K562 (cell line): ENCODE measurements around the gene PAEP. TPM values are rescaled to one million over a fixed set of nuclear protein-coding genes. Genes with fewer than 3 reads are reported as not detected.

Experiments used
- CBFA2T2 ChIP-seq: fragments of 450-650 bp; conservative IDR thresholded peaks from 2 replicates; pipeline ENCODE4 v1.6.1; 2017; ENCODE audit warnings: mild to moderate bottlenecking
- CREB3 ChIP-seq: fragments of 450-650 bp; conservative IDR thresholded peaks from 2 replicates; pipeline ENCODE4 v1.6.1; 2016; ENCODE audit warnings: missing genetic modification characterization, low read depth, mild to moderate bottlenecking, missing compliant biosample characterization, moderate library complexity
- MBD1 ChIP-seq: fragments of 250-450 bp; sonication (Bioruptor Pico); IDR thresholded peaks from 2 replicates; pipeline ENCODE4 v1.8.0; 2022; ENCODE audit warnings: inconsistent platforms
- MCM3 ChIP-seq: fragments of 450-650 bp; IDR thresholded peaks from 2 replicates; pipeline ENCODE4 v1.6.1; 2016
- MED1 ChIP-seq: sonication (generic); formaldehyde crosslinking; IDR thresholded peaks from 2 replicates; pipeline ENCODE4 v1.8.1; 2023; ENCODE audit warnings: missing genetic modification reagents, borderline replicate concordance
- PHTF2 ChIP-seq: fragments of 250-450 bp; sonication (Bioruptor Pico); IDR thresholded peaks from 2 replicates; pipeline ENCODE4 v1.5.0; 2021; ENCODE audit warnings: mild to moderate bottlenecking
- POLR3A ChIP-seq: IDR thresholded peaks from 2 replicates; pipeline ENCODE4 v1.6.1; 2011; ENCODE audit warnings: borderline replicate concordance, mild to moderate bottlenecking, moderate library complexity; ENCODE audit not compliant: insufficient read length, insufficient read depth; ENCODE audit errors: extremely low read depth
- REST ChIP-seq, 2 experiments: fragments of 450-650 bp; formaldehyde crosslinking in 1 of 2; IDR thresholded peaks; 2 replicates each; pipeline versions ENCODE4 v1.4.0 to v1.6.1; 2014 to 2020; ENCODE audit warnings: mild to moderate bottlenecking in 2 of 2, borderline replicate concordance in 1 of 2, low read depth in 1 of 2
- TFE3 ChIP-seq: fragments of 450-650 bp; formaldehyde crosslinking; IDR thresholded peaks from 2 replicates; pipeline ENCODE4 v1.4.0; 2020; ENCODE audit warnings: mild to moderate bottlenecking, mixed read lengths
- USF1 ChIP-seq: sonication (generic); formaldehyde crosslinking; IDR thresholded peaks from 2 replicates; pipeline ENCODE4 v1.9.0; 2022; ENCODE audit warnings: mild to moderate bottlenecking, missing genetic modification reagents
- USF2 ChIP-seq: sonication (generic); formaldehyde crosslinking; IDR thresholded peaks from 2 replicates; pipeline ENCODE4 v1.5.0; 2020; ENCODE audit warnings: missing genetic modification reagents
- XRCC4 ChIP-seq: IDR thresholded peaks from one replicate; pipeline ENCODE4 v1.6.1; 2011; ENCODE audit not compliant: insufficient read depth, insufficient read length; ENCODE audit errors: extremely low read depth
- ZNF584 ChIP-seq: fragments of 200-800 bp; sonication (Bioruptor generic); IDR thresholded peaks from 2 replicates; pipeline ENCODE4 v1.6.1; 2016; ENCODE audit warnings: low read depth, mild to moderate bottlenecking, missing genetic modification characterization, missing compliant biosample characterization
- polyA plus RNA-seq, 8 experiments: library from polyadenylated mRNA; depleted of rRNA in 4 of 8; stranded (reverse) in 5 of 8; unstranded in 3 of 8; fragments of >200 nt; fragmentation: Nextera tagmentation in 2 of 8; fragmentation: Illumina TruSeq in 1 of 8; extraction: Ambion mirVana in 2 of 8; extraction: Trizol in 1 of 8; gene quantifications; 2 replicates each; pipeline versions ENCODE4 v1.2.1 to v1.2.3, GENCODE V29; 2011 to 2014; ENCODE audit warnings: inconsistent platforms in 1 of 8, missing spikeins in 1 of 8
- total RNA-seq, 7 experiments: library from RNA; depleted of rRNA in 6 of 7; stranded (reverse); fragments of >200 nt in 6 of 7; fragmentation: Illumina TruSeq in 2 of 7; extraction: Trizol in 2 of 7; gene quantifications; 2 replicates each; pipeline versions ENCODE4 v1.2.1 to v1.2.3, GENCODE V29; 2011 to 2021; ENCODE audit warnings: low replicate concordance in 1 of 7

PAEP gene
- total and polyA plus RNA-seq, 9 of the 15 experiments (the other 6 are each of a cell fraction or from before 2014, with no cell fraction given): 0.22 to 4.5 (median 0.58) TPM

GRCh38 chr9:135587658-135588057 lies 26.1 kb downstream of the PAEP start (continued):
- TF ChIP-seq CREB3 (tag) (no peak), ZNF584 (CRISPR knock-in tag) (no peak), MED1 (no peak), MCM3 (no peak), USF2 (CRISPR knock-in tag) (peak; percentile 88), REST (IDR thresholded peaks at IDR 0.05; ENCODE audit: borderline replicate concordance) (peak; percentile 43), REST (CRISPR knock-in tag; IDR thresholded peaks at IDR 0.05; ENCODE audit: low read depth) (no peak), CBFA2T2 (0 out of 2 replicates have a peak, but pooled peaks have one; percentile 18), MBD1 (CRISPR knock-in tag) (no peak), TFE3 (CRISPR knock-in tag) (no peak), POLR3A (no peak), USF1 (CRISPR knock-in tag) (peak; percentile 87), PHTF2 (CRISPR knock-in tag) (no peak), XRCC4 (no peak)
